HG03457 (cell line): ENCODE data around the gene DNAJC18.
"Not testable (repeated sequence)": the region's sequence is repeated elsewhere in the genome, so short reads cannot be mapped to it uniquely, and the experiment has no call there.

Experiments used
- ATAC-seq: cut with Tn5 transposase; IDR thresholded peaks from one replicate; pipeline ENCODE4 v1.9.1; 2021; ENCODE audit warnings: moderate number of reproducible peaks; ENCODE audit not compliant: unreplicated experiment

DNAJC18 gene

DNA sequence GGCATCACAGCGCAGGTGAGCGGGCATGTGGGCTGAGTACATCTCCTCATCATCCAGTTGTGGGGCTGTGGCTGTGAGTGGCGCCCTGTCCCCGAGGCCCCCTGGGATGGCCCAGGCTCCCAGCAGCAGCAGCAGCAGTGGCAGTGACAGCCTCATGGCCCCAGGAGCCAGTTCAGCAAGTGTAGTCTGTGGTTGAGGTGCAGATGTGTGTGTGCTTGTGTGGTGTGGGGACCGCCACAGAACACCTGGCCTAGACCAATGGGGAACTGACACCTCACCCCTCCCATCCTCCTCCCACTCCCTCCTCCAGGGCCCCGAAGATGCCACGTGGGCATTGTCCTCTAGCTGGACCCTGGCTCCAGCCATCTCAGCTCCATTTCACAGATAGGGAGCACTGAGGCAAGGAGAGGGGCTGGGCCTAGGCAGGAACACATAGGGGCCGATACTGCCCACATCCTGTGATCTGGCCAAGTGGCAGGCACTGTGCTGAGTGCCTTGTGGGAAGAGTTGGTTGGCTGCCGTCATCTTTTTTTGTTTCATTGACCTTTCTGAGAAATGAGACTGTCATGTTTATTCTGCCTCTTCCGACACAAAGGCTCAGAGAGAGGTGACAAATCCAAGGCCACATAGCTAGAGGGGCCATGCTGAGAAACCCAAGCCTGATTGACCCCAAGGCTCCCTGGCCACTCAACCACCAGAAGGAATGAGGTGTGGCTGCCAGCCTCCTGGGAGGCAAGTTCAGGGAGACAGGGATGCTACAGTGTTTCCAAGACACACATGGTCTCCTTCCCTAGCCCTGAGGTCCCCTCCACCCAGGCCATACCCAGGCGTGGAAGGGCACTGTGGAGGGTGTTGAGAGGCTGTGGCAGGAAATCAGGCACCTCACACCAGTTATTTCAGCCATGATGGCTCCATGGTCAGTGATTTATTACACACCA is 49.4 kb downstream of the DNAJC18 start, which contains the start of gene MZB1:
Gene MZB1 (minus strand): TSS at position 213 of the 938 bp plus-strand sequence. CDS start 57 bp downstream, at position 156.
- peak; percentile 26 for ATAC-seq

DNA sequence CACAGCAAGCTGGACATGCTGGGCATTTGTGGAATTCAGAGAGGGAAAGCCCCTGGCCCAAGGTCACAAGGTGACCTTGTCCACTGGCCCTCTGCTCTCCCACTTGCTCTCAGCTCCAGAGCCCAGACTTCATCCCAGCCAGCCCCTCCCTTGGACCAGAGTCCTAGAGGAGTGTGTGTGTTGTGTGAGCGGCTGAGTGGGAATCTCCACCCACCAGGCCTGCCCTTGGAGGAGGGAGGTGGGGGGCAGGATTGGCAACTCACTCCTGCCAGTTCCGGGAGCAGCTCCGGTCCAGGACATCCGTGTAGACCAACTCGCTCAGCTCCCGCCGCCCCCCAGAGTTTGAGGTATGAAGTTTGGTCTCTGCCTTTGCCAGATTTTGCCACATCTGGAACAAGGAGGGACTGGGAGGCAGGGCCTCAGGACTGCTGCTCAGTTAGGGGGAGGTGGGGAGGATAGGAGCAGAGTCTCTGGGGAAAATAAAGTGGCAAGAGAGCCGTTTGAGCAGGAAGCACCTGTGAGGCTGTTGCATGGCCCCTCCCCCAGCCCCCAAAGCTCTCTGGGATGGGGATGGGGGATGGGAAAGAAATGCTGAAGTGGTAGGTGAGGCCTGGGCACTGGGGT is 51.0 kb downstream of the DNAJC18 start:
- no peak for ATAC-seq

- no peak for ATAC-seq
These were observed 51.6 kb downstream of the DNAJC18 start for GRCh38 chr5:139387611-139388197.

GRCh38 chr5:139386956-139387355 is 52.4 kb downstream of the DNAJC18 start:
- not testable (repeated sequence) for ATAC-seq

GRCh38 chr5:139386050-139386438 is 53.3 kb downstream of the DNAJC18 start:
- no peak for ATAC-seq

DNA sequence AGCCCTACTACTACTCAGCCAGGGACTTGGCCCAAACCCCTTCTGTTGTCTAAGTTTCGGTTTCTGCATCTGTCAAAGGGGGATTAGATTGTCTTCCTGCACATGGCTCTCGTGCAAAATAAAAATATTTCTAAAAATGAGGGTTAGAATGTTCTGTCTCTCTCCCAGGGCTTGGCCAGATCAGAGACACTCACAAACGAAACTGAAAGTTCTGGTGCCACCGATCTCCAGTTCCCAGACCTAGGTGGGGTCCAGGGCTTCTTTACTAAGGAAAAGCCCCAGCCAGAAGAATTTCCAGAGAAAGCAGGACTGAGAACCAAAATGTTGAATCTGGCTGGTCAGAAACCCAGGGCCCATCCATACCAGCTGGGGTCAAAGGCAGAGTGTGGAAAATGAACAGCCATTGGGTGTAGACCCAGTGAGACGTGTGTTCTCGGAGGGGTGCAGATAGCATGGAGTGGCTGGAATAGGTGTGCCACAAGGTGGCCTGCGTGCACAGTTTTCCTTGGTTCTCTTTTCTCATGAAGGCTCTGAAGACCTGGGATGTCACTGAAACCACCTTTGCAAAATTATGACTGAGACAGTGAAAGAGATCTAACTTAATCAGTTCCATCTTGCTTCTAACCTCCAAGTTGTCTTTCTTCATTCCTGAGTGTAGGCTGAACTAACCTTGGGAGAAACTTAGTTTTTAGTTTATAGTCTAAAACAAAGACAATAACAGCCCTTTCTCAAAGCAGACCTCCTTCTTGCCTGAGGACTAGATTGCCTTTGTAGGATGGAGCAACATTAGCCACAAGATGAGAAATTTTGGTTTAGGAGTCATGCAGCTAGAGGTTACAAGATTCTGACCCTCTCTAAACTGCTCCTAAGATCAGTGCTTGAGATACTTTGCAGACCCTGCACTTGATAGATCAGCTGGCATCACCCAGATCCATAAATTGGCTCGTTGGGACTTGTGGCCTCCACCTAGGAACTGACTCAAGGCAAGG is 54.0 kb downstream of the DNAJC18 start:
- no peak for ATAC-seq

DNA sequence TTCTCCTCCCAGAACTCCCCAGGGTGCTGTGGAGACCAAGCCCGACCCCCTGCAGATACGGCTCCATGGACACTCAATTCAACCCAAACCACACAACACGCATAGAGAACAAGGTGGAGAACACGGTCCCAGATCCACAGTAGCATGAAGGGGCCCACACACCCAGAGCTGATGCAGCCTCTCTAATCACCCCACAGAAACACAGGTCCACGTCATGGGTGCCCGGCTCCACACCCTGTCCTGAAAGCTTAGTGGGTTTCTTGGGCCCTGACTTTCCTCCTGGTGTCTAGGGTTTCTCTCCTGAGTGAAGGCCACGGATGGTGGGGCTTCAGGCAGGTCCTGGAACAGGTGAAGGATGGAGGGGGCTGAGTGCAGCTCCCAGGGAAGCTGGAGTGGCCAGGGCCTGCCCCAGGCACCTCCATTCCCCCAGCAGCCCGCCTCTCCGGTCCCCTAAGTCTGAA is 54.7 kb downstream of the DNAJC18 start:
- no peak for ATAC-seq

DNA sequence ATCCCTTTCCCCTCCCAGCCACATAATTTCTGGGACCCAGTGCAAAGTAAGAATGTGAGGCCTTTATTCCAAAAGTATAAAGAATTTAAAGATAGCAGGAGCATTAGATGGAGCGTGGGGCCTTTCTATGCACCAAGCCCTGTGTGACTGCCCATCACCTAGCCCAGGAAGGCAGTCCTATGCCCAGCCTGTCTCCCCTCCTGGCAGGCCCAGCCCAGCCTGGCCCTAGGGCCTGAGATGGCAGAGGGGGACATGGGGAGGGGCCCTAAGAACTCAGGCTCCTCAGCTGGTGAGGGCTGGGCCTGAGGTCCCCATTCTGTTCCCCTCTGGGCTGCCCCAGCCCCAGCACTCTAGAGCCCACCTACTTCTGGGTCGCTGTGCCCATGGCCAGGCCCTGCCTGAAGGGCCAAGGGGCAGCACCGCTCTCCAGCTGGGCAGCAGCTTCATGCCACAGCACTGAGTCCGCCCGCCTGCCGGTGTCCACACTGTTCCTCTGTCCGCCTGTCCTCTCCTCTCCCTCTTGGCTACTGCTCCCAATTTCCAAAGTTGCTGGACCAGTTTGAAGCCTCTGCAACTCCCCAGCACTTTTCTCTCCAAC is 55.2 kb downstream of the DNAJC18 start:
- ATAC-seq = no peak

DNA sequence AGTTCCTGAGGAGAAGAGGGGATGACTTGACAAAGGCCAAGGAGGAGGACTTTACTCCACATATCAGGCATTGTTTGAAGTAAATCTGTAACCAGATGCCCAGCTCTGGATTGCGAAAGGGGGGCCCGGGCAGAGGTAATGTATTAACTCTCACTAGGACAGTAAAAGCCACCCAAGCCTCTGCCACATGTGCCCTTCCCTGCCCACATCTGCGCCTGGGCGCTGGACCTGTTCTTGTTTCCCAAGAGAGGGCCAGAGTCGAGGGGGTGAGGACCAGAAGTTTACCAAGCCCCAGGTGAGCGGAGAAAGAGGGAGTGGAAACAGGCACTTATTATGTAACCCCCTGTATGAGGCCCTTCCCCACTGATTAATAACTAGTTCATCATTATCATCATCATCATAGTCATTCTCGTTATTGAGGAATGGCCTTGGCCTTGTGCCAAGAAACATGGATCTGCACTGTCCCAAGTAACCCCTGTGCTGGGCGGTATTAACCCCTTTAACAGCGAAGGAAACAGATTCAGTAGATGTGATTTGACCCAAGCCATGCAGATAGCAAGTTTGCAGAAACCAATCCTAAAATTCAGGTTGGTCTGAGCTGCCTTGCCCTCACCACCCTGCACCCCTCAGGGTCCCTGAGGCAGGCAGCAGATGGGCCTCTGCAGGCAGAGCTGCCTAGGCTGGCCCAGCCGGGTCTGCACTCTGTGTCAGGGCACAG is 55.9 kb downstream of the DNAJC18 start, which contains the start of gene SLC23A1:
Gene SLC23A1 (minus strand): TSS at position 23 of the 718 bp plus-strand sequence. CDS start 44 bp downstream, outside the sequence.
- no peak for ATAC-seq

GRCh38 chr5:139382807-139383206 is 56.5 kb downstream of the DNAJC18 start:
- ATAC-seq = no peak

- no peak for ATAC-seq
These were observed 57.2 kb downstream of the DNAJC18 start for GRCh38 chr5:139381837-139382761.

DNA sequence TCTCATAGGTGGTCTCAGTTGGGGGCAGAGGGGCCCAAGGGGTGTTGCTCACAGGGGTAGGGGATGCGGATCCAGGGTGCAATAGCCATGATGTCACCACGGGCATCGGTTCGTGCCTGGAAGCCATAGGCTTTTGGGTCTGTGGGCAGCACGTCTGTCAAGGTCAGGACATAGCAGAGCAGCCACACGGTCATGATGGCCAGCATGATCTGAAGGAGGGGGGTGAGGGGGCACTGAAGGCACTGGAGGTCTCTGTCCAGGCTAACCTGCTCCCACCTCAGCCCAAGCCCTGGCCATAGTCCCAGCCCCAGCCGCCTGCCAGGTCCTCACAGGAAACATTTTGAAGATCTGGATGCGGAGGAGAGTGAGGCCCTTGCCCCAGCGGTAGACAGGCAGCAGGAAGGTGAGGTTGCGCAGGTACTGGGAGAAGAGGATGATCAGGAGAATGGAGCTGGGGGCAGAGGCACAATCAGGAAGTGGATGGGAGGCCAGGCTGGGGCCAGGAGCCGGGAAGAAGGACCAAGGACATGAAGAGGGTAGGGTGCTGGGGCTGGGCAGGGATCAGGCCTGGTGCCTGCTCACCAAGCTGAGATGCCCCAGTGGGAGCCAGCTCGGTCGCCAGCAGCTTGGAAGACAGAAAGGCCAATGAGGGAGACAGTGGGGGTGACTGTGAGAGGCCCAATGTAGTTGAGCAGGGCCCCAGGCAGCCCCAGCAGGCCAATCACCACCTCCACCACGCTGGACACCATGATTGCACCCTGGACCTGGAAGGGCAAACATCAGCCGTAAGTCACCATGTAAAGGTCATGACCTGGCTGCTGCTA is 59.5 kb downstream of the DNAJC18 start:
- ATAC-seq = no peak

GRCh38 chr5:139378941-139379361 is 60.4 kb downstream of the DNAJC18 start:
- no peak for ATAC-seq

DNA sequence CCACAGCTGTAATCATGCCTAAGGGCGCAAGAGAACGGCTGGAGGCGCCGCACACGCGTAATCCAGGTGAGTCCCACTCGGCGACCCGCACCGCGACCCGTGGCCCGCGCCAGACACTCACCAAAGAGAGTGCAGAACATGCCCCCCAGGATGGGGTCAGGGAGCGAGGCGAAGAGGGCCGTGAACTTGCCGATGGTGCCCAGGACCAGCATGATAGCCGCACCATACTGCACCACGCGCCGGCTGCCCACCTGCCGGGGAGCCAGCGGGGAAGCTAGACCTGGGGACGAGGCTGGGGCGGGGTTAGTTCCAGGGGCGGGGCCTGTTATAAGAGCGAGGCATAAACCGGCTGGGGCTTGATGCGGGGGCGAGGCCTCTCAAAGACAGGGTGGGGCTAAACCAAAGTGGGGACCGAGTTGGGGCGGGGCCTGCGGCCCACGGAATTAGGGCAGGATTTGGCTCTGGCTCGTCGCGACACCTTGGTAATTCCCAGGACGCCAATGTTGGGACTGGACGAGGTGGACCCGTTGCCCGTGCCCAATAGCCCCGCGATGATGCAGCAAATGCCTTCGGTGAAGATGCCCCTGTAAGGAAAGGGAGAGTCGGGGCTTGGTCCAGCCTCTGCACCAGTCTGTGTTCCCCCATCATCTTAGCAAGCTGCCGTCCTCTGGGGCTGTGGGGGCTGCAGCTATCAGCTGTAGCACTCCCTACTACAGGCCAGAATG is 61.1 kb downstream of the DNAJC18 start:
- ATAC-seq = no peak

DNA sequence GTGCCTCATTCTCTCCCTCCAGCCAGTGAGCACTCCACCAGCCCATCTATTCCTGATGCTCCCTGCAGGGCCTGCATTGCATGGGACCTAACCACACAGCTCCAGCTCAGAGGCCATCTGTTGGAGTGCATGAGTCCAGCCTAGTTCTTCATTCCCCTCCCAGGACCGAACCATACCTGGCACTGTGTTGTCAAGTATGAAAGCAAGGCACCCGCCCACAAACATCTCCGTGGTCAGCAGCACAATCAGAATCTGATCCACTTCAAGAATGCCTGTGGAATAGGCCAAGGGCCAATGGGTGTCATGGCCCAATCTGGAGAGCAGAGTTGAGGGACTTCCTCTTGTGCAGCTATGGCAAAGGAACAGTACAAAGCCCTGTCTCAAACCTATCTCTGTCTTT is 62.1 kb downstream of the DNAJC18 start:
- no peak for ATAC-seq

DNA sequence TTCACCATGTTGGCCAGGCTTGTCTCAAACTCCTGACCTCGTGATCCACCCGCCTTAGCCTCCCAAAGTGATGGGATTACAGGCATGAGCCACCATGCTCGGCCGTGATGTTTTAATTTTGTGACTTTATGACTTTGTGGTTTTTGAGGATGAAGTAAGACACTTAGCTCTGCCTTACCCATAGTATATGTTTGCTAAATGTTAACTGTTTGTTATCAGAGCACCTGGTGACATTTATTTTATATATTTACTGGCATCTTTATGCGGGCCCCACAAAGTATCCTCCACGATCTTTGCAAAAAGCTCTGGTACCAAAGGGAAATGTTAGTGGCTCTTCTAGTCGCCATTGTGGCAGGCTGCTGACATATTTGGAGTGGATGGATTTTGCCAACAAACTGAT is 63.0 kb downstream of the DNAJC18 start:
- ATAC-seq = no peak

- ATAC-seq = no peak
These were observed 64.4 kb downstream of the DNAJC18 start for GRCh38 chr5:139374909-139375308.
